SK-N-MC (cell line): ENCODE results near the gene GNG5.

Experiments used
- EZH2 ChIP-seq: fragments of 200-600 bp; sonication (generic); IDR thresholded peaks from one replicate; pipeline ENCODE4 v1.6.1; 2017; ENCODE audit warnings: antibody characterized with exemption
- FOXP2 ChIP-seq: optimal IDR thresholded peaks from 2 replicates; pipeline ENCODE3; 2011; ENCODE audit warnings: mild to moderate bottlenecking, moderate library complexity; ENCODE audit not compliant: insufficient read depth; ENCODE audit errors: extremely low read length, control extremely low read depth
- POLR2AphosphoS5 ChIP-seq: IDR thresholded peaks from 2 replicates; pipeline ENCODE4 v1.6.1; 2012; ENCODE audit warnings: mild to moderate bottlenecking, low read depth, low read length, borderline replicate concordance

DNA sequence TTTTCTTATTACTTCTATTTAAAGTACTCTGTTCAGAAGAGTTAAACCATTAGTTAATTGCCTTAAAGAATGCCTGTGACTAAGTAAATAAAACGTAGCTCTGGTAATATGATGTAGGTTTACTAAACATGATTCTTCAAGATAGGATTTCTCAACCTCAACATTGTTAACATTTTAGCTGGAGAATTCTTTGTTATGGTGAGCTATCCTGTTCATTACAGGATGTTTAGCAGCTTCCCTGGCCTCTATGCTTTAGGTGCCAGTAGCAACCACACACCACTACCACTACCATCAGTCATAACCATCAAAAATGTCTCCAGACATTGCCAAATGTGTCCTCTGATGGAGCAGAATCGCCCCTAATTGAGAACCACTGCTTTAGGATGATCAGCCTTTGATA, 16.6 kb downstream of the GNG5 start:
- TF ChIP-seq POLR2AphosphoS5 (no peak), EZH2 (no peak), FOXP2 (no peak)
